GM21786 (cell line): ENCODE data around the gene ARID1B.
A peak's percentile ranks its signal among the peaks of the same experiment; 100 is the strongest.

ENCODE experiments used
- ATAC-seq: cut with Tn5 transposase; IDR thresholded peaks from one replicate; pipeline ENCODE4 v1.9.1; 2021; ENCODE audit not compliant: unreplicated experiment

ARID1B gene

GRCh38 chr6:156901309-156902019 lies 124.3 kb downstream of the ARID1B start:
- no peak for ATAC-seq

DNA sequence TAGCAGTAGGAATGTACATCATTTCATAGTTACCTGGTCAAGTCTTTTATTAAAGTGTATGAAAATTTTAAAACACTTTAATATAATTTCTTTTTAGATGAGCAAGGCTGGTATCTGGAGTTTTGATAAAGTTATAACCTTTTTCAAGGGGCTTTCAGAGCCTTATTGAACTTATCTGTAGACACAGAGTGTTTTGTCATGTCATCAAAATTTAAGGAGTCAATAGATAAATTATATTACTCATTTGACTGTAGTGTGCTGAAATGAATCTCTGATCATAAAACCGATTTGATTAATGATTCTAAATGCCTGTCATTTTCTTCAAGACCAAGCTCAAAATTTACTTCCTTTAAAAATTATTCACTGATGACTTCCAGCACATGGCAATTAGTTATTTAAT lies 125.6 kb downstream of the ARID1B start:
- ATAC-seq = no peak

DNA sequence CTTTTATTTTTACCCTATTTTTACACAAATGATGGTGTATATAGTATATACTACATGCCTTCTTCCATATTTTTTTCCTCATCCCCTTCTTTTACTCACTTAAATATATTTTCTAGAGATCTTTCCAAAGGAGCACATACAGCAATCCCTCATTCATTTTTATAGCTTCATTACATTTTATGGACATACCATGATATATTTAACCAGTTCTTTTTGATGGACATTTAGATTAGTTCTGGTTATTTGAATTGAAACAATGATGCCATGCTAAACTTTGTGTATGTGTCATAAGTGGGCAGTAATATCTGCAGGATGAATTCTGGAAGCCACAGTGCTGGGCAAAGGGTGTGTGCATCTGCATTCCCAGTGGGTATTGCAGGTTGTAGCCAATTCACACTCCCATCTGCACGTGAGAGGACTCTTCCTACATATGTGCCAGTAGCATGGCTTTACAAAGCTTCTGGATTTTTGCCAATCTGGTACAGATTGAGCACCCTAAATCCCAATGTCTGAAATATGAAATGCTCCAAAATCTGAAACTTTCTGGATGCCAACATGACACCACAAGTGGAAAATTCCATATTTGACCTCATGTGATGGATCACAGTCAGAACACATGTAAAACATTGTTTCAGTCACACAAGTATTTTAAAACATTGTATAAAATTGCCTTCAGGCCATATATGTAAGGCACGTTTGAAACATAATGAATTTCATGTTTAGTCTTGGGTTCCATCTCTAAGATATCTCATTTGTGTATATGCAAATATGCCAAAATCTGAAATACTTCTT lies 127.2 kb downstream of the ARID1B start:
- ATAC-seq = no peak

DNA sequence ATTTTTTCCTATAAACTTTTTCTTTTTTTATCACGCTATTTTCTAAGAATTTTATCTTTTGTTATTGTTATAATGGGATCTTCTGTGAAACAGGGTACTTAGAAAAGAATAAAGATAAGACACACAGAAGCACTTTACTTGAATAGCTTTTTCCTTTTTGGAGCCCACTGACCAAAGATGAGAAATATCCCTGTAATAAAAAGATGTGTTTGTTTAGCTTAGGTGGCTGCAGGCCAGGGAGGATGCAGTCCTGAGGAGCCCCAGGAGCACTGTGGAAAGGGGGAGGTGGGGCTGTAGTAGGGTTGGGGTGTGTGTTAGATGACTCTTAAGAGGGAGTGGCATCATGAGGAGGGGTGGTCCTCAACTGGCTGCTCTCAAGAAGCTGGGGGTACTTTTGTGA lies 128.6 kb downstream of the ARID1B start:
- ATAC-seq = no peak

- ATAC-seq = no peak
Measured at GRCh38 chr6:156906451-156906850, 129.3 kb downstream of the ARID1B start.

DNA sequence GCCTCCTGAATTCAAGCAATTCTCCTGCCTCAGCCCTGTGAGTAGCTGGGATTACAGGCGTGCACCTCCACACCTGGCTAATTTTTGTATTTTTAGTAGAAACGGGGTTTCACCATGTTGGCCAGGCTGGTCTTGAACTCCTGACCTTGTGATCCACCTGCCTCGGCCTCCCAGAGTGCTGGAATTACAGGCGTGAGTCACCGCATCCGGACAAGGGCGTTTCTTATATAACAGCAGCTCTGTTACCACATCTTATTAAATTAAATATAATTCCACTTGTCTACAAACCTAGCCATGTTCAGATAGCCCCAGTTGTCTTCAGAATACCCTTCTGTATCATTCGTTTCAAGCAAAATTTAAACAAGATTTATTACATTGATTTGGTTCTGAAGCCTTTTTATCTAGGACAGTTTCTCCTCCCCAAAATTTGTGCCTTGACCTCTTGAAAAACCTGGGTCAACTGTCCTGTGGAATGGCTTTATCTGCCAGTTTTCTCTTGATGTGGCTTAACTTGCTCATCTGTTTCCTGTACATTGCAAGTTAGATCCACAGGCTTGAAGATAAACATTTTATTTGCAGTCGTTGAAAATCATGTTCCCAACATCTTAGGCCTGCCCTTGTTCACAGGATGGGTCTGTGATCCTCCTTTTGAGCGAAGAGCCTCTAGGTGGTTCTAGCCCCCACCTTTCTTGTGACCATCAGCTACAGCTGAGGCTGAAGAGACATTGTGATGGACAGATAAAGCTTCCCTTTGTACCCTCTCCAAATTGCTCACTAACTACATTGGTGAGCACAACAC lies 132.2 kb downstream of the ARID1B start:
- ATAC-seq = no peak

DNA sequence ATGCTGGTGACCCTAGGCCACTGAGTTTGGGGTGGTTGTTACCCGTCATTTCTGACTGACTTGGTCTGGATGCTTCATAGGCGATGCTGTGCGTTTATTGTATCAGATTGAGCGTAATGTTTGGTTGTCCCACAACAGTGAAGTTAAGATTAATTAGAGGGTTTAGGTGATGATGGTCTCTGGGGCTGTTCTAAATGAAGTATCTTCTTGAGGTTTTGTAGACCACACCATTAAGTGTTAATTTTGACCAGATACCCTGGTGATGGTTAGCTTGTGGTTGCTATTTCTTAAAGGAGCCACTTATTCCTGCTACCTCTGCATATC lies 132.8 kb downstream of the ARID1B start:
- no peak for ATAC-seq

- ATAC-seq = no peak
Measured at GRCh38 chr6:156910938-156911337, 133.8 kb downstream of the ARID1B start.

DNA sequence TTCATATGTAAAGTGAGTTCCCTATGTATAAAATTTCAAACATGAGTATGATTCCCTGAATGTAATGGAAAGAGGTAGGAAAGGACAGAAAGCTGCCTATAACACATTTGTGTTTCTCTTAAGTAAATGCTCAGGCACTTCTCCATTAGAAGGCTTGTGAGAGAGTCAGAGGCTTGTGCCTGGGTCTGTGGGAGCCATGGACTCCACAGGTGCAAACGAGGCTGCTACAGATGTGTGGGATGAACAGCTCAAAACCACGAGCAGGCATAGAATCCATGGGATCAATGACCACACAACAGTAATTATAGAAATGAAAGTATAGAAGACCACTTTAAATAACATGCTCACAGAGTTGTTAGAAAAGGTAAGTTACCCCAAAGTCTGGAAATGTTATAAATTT lies 134.4 kb downstream of the ARID1B start:
- ATAC-seq = no peak

DNA sequence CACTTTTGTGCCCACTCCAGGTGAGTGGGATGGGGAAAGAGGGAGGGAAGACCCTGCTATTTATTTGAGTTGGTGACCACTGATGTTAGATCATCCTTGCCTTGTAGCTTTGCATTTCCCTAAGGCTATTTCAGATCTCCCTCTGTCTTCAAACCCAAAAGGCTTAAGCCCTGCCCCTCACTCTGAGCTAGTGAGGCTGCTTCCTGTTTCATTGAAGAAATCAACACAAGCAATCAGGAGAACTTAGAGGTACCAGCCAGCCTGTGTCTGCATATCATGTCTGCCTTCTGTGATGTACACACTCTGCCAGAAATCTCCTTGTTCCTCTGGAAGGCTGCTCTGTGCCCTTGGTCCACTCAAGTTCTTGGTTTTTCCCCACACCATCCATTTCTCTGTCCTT lies 135.3 kb downstream of the ARID1B start:
- ATAC-seq = no peak

GRCh38 chr6:156914181-156914580 lies 137.0 kb downstream of the ARID1B start:
- no peak for ATAC-seq

- peak; percentile 44 for ATAC-seq
Measured at GRCh38 chr6:156916130-156916801, 139.1 kb downstream of the ARID1B start.

- peak; percentile 58 for ATAC-seq
Measured at GRCh38 chr6:156917213-156917612, 140.0 kb downstream of the ARID1B start.

- no peak for ATAC-seq
Measured at GRCh38 chr6:156918647-156919046, 141.5 kb downstream of the ARID1B start.

- no peak for ATAC-seq
Measured at GRCh38 chr6:156919370-156919769, 142.2 kb downstream of the ARID1B start.

DNA sequence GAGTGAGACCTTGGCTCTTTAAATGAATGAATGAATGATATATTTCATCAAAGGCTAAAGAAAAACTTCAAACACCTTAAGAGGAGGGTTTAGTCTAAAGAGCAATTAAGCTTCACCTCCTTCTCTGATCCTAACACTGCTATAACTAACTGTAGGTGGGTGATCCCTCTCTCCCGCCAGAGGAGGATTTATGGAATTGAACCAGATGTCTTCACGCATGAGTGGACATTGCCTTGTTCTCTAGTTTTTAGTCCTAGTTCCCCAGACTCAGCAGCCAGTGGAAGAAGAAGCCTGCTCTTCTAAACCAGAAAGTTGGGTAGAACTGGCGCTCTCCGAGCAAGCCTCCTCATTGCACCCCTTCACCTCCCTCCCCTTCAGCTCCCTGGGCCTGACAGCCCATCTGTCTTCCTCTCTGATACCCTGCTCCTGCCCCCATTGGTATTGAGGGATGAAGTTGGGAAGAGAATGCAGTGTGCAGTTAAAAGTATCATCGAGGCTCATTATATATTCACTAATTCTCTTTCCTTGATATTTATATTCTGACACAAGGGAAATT lies 142.7 kb downstream of the ARID1B start:
- no peak for ATAC-seq

DNA sequence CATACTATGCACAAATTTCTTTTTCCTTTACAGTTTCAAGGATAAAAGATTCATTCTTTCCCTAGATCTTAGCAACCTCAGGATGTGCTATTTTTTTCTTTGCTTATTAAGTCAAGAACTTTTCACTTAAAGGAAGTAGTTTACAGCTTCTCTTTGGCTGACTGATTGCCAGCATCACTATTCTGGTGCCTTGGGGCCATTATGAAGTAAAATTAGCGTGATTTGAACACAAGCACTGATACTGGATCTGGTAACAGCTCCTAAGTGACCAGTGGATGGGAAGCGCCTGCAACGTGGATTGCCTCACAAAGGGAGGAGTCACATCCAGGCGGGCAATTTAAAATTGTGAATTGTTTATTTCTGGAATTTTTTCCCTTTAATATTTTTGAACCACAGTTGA lies 147.1 kb downstream of the ARID1B start:
- no peak for ATAC-seq

DNA sequence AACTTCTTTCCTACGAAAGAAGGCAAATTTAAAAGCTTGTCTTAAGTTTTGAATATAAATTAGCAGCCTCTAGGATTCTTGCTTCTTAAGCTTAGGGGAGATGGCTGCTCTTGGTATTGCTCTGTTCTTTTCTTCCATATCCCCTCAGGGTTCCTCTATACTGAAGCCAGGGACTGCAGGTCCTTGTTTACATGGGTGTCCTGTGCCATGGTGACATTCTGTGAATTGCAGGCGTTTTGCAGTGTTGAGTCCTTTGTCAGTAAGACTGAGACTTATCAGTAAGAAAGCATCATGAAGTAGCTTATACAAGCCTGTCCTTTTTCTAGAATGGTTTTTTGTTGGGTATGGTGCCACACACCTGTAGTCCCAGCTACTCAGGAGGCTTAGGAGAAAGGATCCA lies 147.8 kb downstream of the ARID1B start:
- no peak for ATAC-seq

- peak; percentile 87 for ATAC-seq
Measured at GRCh38 chr6:156925718-156926607, 148.8 kb downstream of the ARID1B start.

DNA sequence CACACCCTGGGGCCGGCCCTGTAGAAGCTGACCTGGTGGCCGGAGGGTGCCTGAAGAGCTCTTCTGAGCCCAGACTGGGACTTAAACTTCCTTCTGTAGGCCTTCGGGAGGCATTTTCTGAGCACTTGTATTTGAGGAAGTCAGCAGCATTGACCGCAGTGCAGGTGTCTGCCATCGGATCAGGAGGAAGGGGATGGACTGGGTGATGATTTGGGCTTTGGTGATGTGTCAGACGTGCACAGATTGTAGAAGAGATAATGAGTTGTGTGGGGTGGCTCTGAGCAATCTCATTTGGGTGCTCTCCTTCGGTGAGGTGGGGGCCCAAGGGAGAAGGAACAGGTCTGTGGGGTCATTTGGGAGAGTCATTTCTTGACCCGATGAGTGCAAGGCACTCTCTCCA lies 150.9 kb downstream of the ARID1B start:
- no peak for ATAC-seq
